K562 (cell line): ENCODE measurements around the gene MRPL38. TPM values are rescaled to one million over a fixed set of nuclear protein-coding genes. Genes with fewer than 3 reads are reported as not detected.

Experiments used
- ATAC-seq: fragments of 200-7000 bp; cut with Tn5 transposase; 3 replicates; pipeline ENCODE4 v1.9.1; 2020; ENCODE audit warnings: moderate library complexity
- BruUV-seq: library from RNA; stranded (reverse); fragments of 400-500 nt; replicated peaks from 2 replicates; lab custom pipeline; 2021; lab: Mats Ljungman, UMichigan
- CTCF ChIA-PET: fragments of 300-600 bp; formaldehyde crosslinking; extraction: SDS; loops from one replicate; lab custom pipeline; 2021; ENCODE audit warnings: low intra/inter-chr PET ratio; lab: Yijun Ruan, JAX
- POLR2A ChIA-PET: fragments of 300-600, 350-650 bp; sonication (Branson Sonifier 250); formaldehyde crosslinking; extraction: SDS; loops from one replicate; lab custom pipeline; 2021; ENCODE audit warnings: antibody characterized with exemption, inconsistent platforms; lab: Yijun Ruan, JAX
- DNase-seq, 4 experiments: peaks; one replicate each; pipeline versions ENCODE4 v3.0.0 to v3.0.0-alpha.2; 2011 to 2018; ENCODE audit warnings: low spot score in 3 of 4, mixed read lengths in 3 of 4; ENCODE audit errors: extremely low read depth in 1 of 4
- FAIRE-seq: peaks from 2 replicates; lab custom pipeline; 2011; peaks lifted over from hg19 to GRCh38; lab: Jason Lieb, UNC
- H2AFZ ChIP-seq: 2 replicates; pipeline ENCODE4 v1.6.0; 2011; ENCODE audit warnings: low read depth, low read length, control low read depth, inconsistent platforms
- H3K27ac ChIP-seq: fragments of 200-600 bp; 3 replicates; pipeline ENCODE4 v1.8.0; 2011; ENCODE audit warnings: low read depth, mild to moderate bottlenecking, control low read depth, inconsistent platforms, low read length, moderate library complexity, mixed read lengths; ENCODE audit errors: extremely low read depth
- H3K27me3 ChIP-seq, 2 experiments: fragments of 300-600 bp in 1 of 2; 2 replicates in 1 of 2; 3 replicates in 1 of 2; pipeline versions ENCODE4 v1.6.0 to v1.8.0; 2011; ENCODE audit warnings: inconsistent platforms in 2 of 2, low read length in 2 of 2, mild to moderate bottlenecking in 1 of 2, mixed read lengths in 1 of 2, moderate library complexity in 1 of 2; ENCODE audit not compliant: control insufficient read depth in 2 of 2, insufficient read depth in 2 of 2
- H3K36me3 ChIP-seq: fragments of 300-600 bp; 3 replicates; pipeline ENCODE4 v1.8.0; 2011; ENCODE audit warnings: mild to moderate bottlenecking, low read length, inconsistent platforms; ENCODE audit not compliant: control insufficient read depth, insufficient read depth
- H3K4me1 ChIP-seq, 2 experiments: fragments of 200-600 bp in 1 of 2; replicated peaks in 1 of 2; 2 replicates in 1 of 2; 3 replicates in 1 of 2; pipeline versions ENCODE4 v1.5.1 to v1.8.0; 2011; ENCODE audit warnings: inconsistent platforms in 2 of 2, low read length in 2 of 2, mild to moderate bottlenecking in 1 of 2, mixed read lengths in 1 of 2, moderate library complexity in 1 of 2; ENCODE audit not compliant: control insufficient read depth in 2 of 2, insufficient read depth in 2 of 2
- H3K4me2 ChIP-seq: 2 replicates; pipeline ENCODE4 v1.6.1; 2011; ENCODE audit warnings: low read length, control low read depth, inconsistent platforms, mixed read lengths; ENCODE audit not compliant: insufficient read depth
- H3K4me3 ChIP-seq: fragments of 200-600 bp; sonication (generic), shearing (Covaris generic); 2 replicates; pipeline ENCODE4 v1.5.1; 2016; ENCODE audit warnings: control low read depth, inconsistent platforms
- H3K79me2 ChIP-seq: fragments of 200-600 bp; 3 replicates; pipeline ENCODE4 v1.8.0; 2011; ENCODE audit warnings: low read length, inconsistent platforms; ENCODE audit not compliant: control insufficient read depth, insufficient read depth
- H3K9ac ChIP-seq, 2 experiments: 2 replicates each; pipeline versions ENCODE4 v1.6.0 to v1.6.1; 2011; ENCODE audit warnings: low read depth in 2 of 2, low read length in 2 of 2, control low read depth in 1 of 2, inconsistent platforms in 1 of 2, mild to moderate bottlenecking in 1 of 2, mixed read lengths in 1 of 2; ENCODE audit not compliant: insufficient read depth in 1 of 2
- H3K9me1 ChIP-seq: one replicate; pipeline ENCODE4 v1.6.0; 2011; ENCODE audit warnings: inconsistent platforms, mild to moderate bottlenecking, low read length, moderate library complexity; ENCODE audit not compliant: control insufficient read depth, insufficient read depth
- H3K9me3 ChIP-seq: replicated peaks from 2 replicates; pipeline ENCODE4 v1.5.1; 2011; ENCODE audit warnings: low read depth, low read length, inconsistent platforms; ENCODE audit not compliant: control insufficient read depth, insufficient read depth
- H4K20me1 ChIP-seq: replicated peaks from 2 replicates; pipeline ENCODE4 v1.6.1; 2011; ENCODE audit warnings: low read length, inconsistent platforms, mixed read lengths; ENCODE audit not compliant: control insufficient read depth, insufficient read depth
- ELF4 ChIP-seq: fragments of 450-650 bp; formaldehyde crosslinking; IDR thresholded peaks from 2 replicates; pipeline ENCODE4 v1.4.0; 2022; ENCODE audit warnings: missing genetic modification characterization
- HMGN3 ChIP-seq: IDR thresholded peaks from 2 replicates; pipeline ENCODE4 v1.6.1; 2011; ENCODE audit warnings: borderline replicate concordance, low read depth, mild to moderate bottlenecking, mixed read lengths, low read length; ENCODE audit not compliant: insufficient read length; ENCODE audit errors: extremely low read depth
- KLF6 ChIP-seq: fragments of 250-450 bp; sonication (Bioruptor Pico); IDR thresholded peaks from 2 replicates; pipeline ENCODE4 v1.4.0; 2020; ENCODE audit warnings: mild to moderate bottlenecking, moderate library complexity, borderline replicate concordance
- NFE2L1 ChIP-seq: fragments of 450-650 bp; IDR thresholded peaks from 2 replicates; pipeline ENCODE4 v1.6.1; 2016; ENCODE audit warnings: missing genetic modification characterization, low read depth, mild to moderate bottlenecking, missing compliant biosample characterization, moderate library complexity, borderline replicate concordance
- NR2C2 ChIP-seq, 2 experiments: fragments of 200-800 bp in 1 of 2; sonication (Bioruptor generic) in 1 of 2; sonication (generic) in 1 of 2; formaldehyde crosslinking in 1 of 2; IDR thresholded peaks; 2 replicates each; pipeline versions ENCODE4 v1.6.1 to v1.8.0; 2016 to 2022; ENCODE audit warnings: mild to moderate bottlenecking in 1 of 2, missing compliant biosample characterization in 1 of 2, missing genetic modification characterization in 1 of 2, missing genetic modification reagents in 1 of 2
- RBM14 ChIP-seq: fragments of 200-400 bp; formaldehyde crosslinking; IDR thresholded peaks from 2 replicates; pipeline ENCODE4 v1.6.1; 2018; ENCODE audit warnings: low read depth, mild to moderate bottlenecking, low read length, moderate library complexity, borderline replicate concordance; ENCODE audit not compliant: insufficient read depth
- RNF2 ChIP-seq: sonication (generic); IDR thresholded peaks from 2 replicates; pipeline ENCODE4 v1.6.1; 2016
- SAP30 ChIP-seq: fragments of 200-600 bp; sonication (generic); IDR thresholded peaks from 2 replicates; pipeline ENCODE4 v1.6.1; 2012; ENCODE audit warnings: borderline replicate concordance, low read depth, mild to moderate bottlenecking, moderate library complexity, low read length, control low read depth, inconsistent platforms; ENCODE audit not compliant: insufficient read depth, poor library complexity, severe bottlenecking
- SMAD1 ChIP-seq: fragments of 150-350 bp; IDR thresholded peaks from 2 replicates; pipeline ENCODE4 v1.6.1; 2014; ENCODE audit warnings: low read length, low read depth; ENCODE audit not compliant: partially characterized antibody
- TFAP4 ChIP-seq: sonication (generic); formaldehyde crosslinking; IDR thresholded peaks from 2 replicates; pipeline ENCODE4 v1.8.0; 2022; ENCODE audit warnings: missing genetic modification reagents, mild to moderate bottlenecking, moderate library complexity, borderline replicate concordance
- ZNF224 ChIP-seq: sonication (generic); formaldehyde crosslinking; IDR thresholded peaks from 2 replicates; pipeline ENCODE4 v1.8.0; 2022; ENCODE audit warnings: mild to moderate bottlenecking, missing genetic modification reagents
- ZNF311 ChIP-seq: fragments of 250-450 bp; sonication (Bioruptor Pico); IDR thresholded peaks from 2 replicates; pipeline ENCODE4 v1.4.0; 2020; ENCODE audit warnings: mild to moderate bottlenecking, moderate library complexity
- ZNF518B ChIP-seq: fragments of 250-450 bp; sonication (Bioruptor Pico); IDR thresholded peaks from 2 replicates; pipeline ENCODE4 v1.5.0; 2021; ENCODE audit warnings: mild to moderate bottlenecking, moderate library complexity
- ZNF589 ChIP-seq: fragments of 200-800 bp; sonication (Bioruptor generic); IDR thresholded peaks from 2 replicates; pipeline ENCODE4 v1.6.1; 2016; ENCODE audit warnings: low read depth, missing genetic modification characterization, missing compliant biosample characterization
- WGBS: fragments of 100-300 bp; shearing (Covaris generic); methylation state at CpG from one replicate; pipeline ENCODE4 v1.1.6; 2016; ENCODE audit warnings: low coverage, mixed read lengths; ENCODE audit not compliant: insufficient coverage; ENCODE audit errors: missing lambda C conversion rate; 5-methylcytosine and 5-hydroxymethylcytosine counted together
- in situ Hi-C: fragments of 300-500 bp; cut with MboI; formaldehyde crosslinking; loops from 4 replicates; pipeline ENCODE4 v1.15.0; 2018; ENCODE audit warnings: inconsistent platforms, mixed read lengths
- intact Hi-C: fragments of 100-400 bp; cut with micrococcal nuclease; formaldehyde crosslinking; loops from 2 replicates; pipeline ENCODE4 v1.14.2; 2022
- polyA plus RNA-seq, 8 experiments: library from polyadenylated mRNA; depleted of rRNA in 4 of 8; stranded (reverse) in 5 of 8; unstranded in 3 of 8; fragments of >200 nt; fragmentation: Nextera tagmentation in 2 of 8; fragmentation: Illumina TruSeq in 1 of 8; extraction: Ambion mirVana in 2 of 8; extraction: Trizol in 1 of 8; gene quantifications; 2 replicates each; pipeline versions ENCODE4 v1.2.1 to v1.2.3, GENCODE V29; 2011 to 2014; ENCODE audit warnings: inconsistent platforms in 1 of 8, missing spikeins in 1 of 8
- total RNA-seq, 7 experiments: library from RNA; depleted of rRNA in 6 of 7; stranded (reverse); fragments of >200 nt in 6 of 7; fragmentation: Illumina TruSeq in 2 of 7; extraction: Trizol in 2 of 7; gene quantifications; 2 replicates each; pipeline versions ENCODE4 v1.2.1 to v1.2.3, GENCODE V29; 2011 to 2021; ENCODE audit warnings: low replicate concordance in 1 of 7

Gene MRPL38
- total and polyA plus RNA-seq, 9 of the 15 experiments (the other 6 are each of a cell fraction or from before 2014, with no cell fraction given), result 4.5 to 154 (median 48.5) TPM

GRCh38 chr17:75859358-75859757, 45.3 kb downstream of the MRPL38 start (continued):
- 0 out of 2 replicates have a peak, but pooled peaks have one; percentile 9 for TF ChIP-seq ZNF311 (CRISPR knock-in tag)
- TF ChIP-seq, all 486 proteins: peak for 6; not testable (repeated sequence) for 480

GRCh38 chr17:75856062-75856756, 48.5 kb downstream of the MRPL38 start:
- peak overlapping the region; percentile 93 for H3K27ac ChIP-seq
- peak overlapping the region; percentile 88 for H3K4me3 ChIP-seq
- H3K4me2 ChIP-seq, result peak overlapping the region; percentile 93
- peak overlapping the region; percentile 69 for H2AFZ ChIP-seq
- no peaks in the 10 kb centered on the region for H3K9me1 ChIP-seq
- peak overlapping the region; percentile 96 to 97 for H3K9ac ChIP-seq
- peaks cover 34% of the 10 kb centered on the region for H3K79me2 ChIP-seq
- ChIA-PET CTCF (interaction anchor here (2.6 kb wide), 1 partner anchor 40 kb away, joined by 16 read pairs; the partner anchor contains the start of gene TRIM65), POLR2A (interaction anchor here (0.6 to 8.2 kb wide), 12 partner anchors 9 to 1120 kb away, joined by 3 to 109 read pairs (median 4); partner anchors contain the start of gene UNC13D)
- DNase-seq, result peak in 1 of 4 experiments; percentile 49
- no peaks in the 10 kb centered on the region for H4K20me1 ChIP-seq
- WGBS, result 2% methylated on average over 24 of the region's 24 CpGs
- in situ Hi-C loops, result no loop called here
- intact Hi-C loops, result loop anchor here (5.0 kb wide), 1 partner anchor 74 kb away; the partner anchor contains the start of gene UNK
- H3K4me1 ChIP-seq, result peaks cover 31 to 34% of the 10 kb centered on the region in 2 experiments
- TSS peak; percentile 85 for BruUV-seq
- no peaks in the 10 kb centered on the region for H3K27me3 ChIP-seq
- peak; percentile 70 for ATAC-seq
- peaks cover 5% of the 10 kb centered on the region; the same call in 2 of the 3 replicates for H3K36me3 ChIP-seq
- peak; percentile 69 for FAIRE-seq
- no peaks in the 10 kb centered on the region for H3K9me3 ChIP-seq
- TF ChIP-seq RBM14, result no peak
- peak; percentile 59; the same call in 1 of the 2 replicates for TF ChIP-seq ZNF589 (CRISPR knock-in tag)
- no peak for TF ChIP-seq TFAP4
- no peak for TF ChIP-seq RNF2
- TF ChIP-seq SMAD1, result peak; percentile 6
- no peak for TF ChIP-seq ELF4 (CRISPR knock-in tag)
- no peak for TF ChIP-seq ZNF224
- no peak for TF ChIP-seq NFE2L1 (tag)
- TF ChIP-seq NR2C2 (CRISPR knock-in tag; IDR thresholded peaks at IDR 0.05), result no peak
- TF ChIP-seq NR2C2 (tag; IDR thresholded peaks at IDR 0.05), result no peak
- no peak for TF ChIP-seq ZNF518B (CRISPR knock-in tag)
- no peak for TF ChIP-seq HMGN3
- no peak for TF ChIP-seq KLF6
- peak; percentile 45 for TF ChIP-seq SAP30
